ENCODE data around the gene SHE.
"Not testable (repeated sequence)": the region's sequence is repeated elsewhere in the genome, so short reads cannot be mapped to it uniquely, and the experiment has no call there.

The SHE gene

GRCh38 chr1:154512760-154513159 lies 10.5 kb upstream of the SHE start:
- DNase-seq: no peak

- no peak for DNase-seq
Measured at GRCh38 chr1:154503898-154504297, 1.7 kb upstream of the SHE start.

- no peak for DNase-seq
Measured at GRCh38 chr1:154502744-154503115, 518 bp upstream of the SHE start.

- no peak for DNase-seq
Measured at GRCh38 chr1:154501423-154502065, 668 bp downstream of the SHE start.

DNA sequence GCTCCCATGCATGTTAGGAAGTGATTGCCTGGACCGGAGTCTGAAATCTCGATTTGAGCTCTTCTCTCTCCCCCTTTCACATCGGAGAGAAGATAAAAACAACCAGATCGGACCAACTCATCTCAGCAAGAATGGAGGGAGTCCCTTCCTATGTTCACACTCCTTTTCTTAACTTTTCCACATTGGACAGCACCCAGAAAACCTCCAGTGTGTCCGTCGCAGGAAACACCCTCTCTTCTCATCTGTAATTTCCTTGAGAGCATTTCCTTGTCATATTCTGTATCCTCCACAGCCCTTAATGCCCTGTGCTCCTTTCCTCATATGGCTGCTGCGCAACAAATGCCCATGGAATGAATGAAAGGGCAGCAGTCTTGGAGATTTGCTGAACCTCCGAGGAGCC lies 1.7 kb downstream of the SHE start:
- DNase-seq: no peak

GRCh38 chr1:154499446-154499845 lies 2.8 kb downstream of the SHE start:
- no peak for DNase-seq

GRCh38 chr1:154497026-154497806 lies 5.0 kb downstream of the SHE start:
- DNase-seq: peak in 1 of 2 donors; percentile 49

GRCh38 chr1:154496383-154496782 lies 5.8 kb downstream of the SHE start:
- DNase-seq: no peak

DNA sequence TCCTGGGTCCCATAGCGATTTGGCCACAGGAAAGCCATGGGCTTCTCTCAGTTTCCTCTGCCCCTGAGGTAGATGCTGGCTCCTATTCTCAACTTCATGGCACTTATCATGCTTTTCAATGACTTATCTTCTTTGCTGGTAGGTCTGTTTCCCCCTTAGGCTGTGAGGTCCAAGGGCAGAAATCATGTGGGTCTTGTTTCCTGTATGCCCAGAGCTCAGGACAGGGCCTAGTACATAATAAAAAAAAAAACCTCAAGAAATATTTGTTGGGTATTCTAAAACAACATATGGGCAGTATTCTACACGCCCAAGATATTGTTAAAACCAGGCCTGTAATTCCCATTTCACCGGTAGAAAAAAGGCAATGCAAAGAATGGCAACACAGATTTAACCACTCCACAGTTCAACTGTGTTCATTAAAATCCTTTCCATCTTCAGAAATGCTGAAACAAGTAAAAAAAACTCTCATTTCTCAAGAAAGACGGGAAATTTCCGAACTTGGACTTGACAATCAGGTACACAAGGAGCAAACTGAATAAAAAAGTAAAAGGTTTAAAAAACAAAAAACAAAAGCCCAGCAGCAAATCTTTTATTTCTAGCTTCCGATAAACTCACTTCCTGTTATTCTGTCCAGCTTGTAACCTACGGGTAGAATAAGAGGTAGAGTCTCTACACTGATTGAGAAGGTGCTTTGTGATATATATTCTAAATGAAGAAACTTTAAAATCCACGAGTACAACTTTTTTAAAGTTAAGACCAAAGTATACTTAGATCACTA lies 6.5 kb downstream of the SHE start:
- no peak for DNase-seq

DNA sequence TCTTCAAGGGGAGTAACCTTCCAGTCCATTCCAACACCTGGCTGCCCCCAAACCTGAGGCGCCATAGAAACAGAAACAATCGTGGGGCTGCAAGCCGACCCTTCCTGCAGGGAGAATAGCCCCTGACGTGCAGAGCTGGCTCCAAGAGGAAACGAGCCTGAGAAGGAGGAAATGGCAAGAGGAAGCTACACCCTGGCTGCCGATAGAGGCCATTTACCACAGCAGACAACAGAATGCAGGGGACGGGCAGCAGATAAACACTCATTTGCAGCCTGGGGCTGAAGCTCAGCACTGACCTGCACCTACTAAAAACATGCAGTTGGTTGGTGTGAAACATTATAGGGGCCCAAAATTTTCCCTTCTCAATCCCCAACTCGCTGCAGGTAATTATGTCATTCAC lies 8.9 kb downstream of the SHE start:
- peak in 1 of 2 donors; percentile 28 for DNase-seq

GRCh38 chr1:154492115-154492514 lies 10.1 kb downstream of the SHE start:
- DNase-seq: no peak

DNA sequence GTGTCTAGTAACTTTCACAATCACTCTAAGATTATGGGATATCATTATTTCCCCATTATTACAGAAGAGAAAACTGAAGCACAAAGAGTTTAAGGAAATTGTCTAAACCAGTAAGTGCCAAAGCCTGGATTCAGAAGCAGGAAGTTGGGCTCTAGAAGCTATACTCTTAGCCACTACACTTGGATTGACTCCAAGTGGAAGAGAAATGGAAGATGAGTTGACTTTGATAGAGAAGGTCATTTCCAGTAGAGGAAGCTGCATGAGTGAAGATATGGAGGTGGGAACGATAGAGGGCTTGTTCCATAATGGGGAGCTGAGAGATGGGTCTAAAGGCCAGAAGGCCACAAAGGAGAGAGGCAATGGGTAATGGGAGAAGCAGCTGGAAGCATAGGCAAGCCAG lies 11.9 kb downstream of the SHE start:
- DNase-seq: peak in 1 of 2 donors; percentile 8

DNA sequence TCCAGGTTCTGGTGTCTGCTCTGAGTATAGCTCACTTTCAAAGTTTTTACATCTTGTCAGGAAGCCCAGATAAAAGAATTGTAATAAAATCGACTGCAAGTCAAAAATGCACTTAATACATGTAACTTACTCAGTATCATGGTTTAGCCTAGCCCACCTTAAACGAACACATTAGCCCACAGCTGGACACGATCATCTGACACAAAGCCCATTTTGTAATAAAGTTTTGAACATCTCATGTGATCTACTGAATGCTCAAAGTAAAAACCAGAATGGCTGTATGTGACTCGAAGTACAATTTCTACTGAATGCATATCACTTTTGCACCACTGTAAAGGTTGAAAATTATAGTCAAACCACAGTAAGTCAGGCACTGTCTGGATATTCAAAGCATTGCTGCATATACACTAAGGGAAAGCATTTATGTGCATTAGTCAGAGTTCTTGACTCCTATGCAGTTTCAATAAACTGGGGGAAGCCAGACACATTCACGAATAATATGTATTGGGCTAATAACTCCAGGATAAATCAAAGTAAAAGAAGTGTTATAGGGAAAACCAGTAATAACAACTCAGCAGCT lies 12.4 kb downstream of the SHE start:
- no peak for DNase-seq

DNA sequence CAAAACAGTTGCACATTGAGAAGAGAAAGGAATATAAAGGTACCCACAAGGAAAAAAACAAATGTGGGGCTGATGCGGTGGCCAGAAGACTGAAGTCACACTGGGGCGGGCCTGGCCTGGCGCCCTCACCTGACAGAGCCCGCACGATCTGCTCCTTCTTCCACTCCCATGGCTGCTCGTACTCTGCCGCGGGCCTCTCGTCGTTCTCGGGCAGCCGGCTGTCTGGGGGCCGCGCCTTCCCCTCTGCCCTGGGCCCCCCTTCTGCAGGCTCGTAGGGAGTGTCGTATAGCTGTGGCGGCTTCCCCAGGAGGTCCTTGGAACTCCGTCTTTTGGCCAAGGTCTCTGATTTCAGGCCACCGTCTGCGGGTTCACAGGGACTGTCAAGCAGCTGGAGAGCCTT lies 13.3 kb downstream of the SHE start:
- no peak for DNase-seq

DNA sequence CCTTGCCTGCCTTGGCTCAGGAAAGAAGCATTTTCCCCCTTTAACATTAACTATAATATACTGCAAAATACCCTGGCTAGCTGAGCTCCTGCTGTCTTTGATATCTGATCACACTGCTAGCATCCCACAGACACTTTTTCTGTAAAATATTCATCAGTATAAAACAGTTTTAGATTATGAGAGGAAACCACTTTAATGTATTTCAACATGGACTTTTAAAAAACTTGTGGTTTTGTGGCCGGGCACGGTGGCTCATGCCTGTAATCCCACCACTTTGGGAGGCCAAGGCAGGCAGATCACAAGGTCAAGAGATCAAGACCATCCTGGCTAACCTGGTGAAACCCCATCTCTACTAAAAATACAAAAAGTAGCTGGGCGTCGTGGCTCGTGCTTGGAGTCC lies 15.5 kb downstream of the SHE start:
- not testable (repeated sequence) for DNase-seq

DNA sequence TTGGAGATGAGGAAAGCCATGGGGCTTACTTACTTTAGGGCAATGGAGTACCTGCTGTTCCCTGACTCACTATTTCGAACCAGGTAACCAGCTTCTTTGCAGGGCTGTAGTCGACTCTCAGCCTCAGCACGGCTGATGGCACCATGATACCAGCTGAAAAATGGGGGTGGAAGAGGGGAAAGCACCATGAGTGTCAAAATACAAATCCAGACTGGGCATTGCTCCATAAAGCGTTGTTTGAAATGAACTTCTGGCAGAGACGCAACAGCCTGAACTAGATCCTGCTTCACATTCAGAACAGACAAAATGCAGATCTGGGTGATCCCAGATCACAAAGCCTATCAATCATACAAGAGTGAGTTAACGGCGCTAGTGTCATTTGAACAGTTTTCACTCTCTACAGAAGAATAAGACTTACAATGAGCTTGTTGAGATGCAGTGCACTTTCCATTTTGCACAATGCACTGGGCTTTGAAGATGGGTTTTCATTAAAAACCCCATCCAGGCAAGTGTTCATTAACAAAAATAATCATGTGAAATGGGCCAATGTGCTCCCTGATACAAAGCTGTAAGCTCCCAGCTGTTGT lies 16.2 kb downstream of the SHE start:
- no peak for DNase-seq

DNA sequence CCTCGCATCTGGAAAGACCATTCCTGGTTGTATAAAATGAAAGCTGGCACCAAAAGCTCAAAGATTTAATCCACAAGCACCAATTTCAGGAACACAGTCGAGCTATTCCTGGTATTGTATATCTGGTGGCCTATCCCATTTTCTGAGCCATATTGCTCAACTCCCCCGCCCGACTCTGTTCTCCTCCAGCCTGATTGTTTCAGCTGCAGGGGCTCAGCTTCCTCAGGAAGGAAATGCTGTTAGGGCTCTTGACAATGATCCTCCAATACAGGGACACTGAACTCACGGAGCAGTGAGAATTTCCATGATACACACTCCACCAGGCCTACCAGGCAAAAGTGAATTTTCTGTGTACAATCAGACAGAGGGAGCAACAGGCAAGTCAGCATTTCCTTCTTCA lies 17.1 kb downstream of the SHE start:
- peak in 1 of 2 donors; percentile 74 for DNase-seq

GRCh38 chr1:154483941-154484803 lies 18.0 kb downstream of the SHE start:
- DNase-seq: no peak

DNA sequence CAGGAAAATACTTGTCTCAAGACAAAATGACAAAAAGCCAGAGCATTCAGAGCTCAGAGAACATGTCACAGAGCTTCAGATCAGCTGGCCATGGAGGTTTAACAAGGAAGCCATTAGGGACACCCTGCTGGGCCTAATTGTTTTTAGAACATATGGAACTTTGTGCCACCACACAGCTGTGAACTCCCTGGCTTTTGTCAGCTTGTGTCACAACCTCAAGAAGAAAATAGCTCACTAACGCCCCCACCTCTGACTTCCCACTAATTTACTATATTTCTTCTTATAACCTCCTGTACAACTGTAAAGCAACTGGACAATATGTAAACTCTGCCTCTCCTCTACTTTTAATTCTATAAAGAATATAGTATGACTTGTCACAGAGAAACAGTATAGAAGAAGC lies 21.2 kb downstream of the SHE start:
- peak in 1 of 2 donors; percentile 19 for DNase-seq

GRCh38 chr1:154479764-154480421 lies 22.3 kb downstream of the SHE start:
- peak in 1 of 2 donors; percentile 67 for DNase-seq

GRCh38 chr1:154478639-154479038 lies 23.6 kb downstream of the SHE start:
- peak in 1 of 2 donors; percentile 40 for DNase-seq

DNA sequence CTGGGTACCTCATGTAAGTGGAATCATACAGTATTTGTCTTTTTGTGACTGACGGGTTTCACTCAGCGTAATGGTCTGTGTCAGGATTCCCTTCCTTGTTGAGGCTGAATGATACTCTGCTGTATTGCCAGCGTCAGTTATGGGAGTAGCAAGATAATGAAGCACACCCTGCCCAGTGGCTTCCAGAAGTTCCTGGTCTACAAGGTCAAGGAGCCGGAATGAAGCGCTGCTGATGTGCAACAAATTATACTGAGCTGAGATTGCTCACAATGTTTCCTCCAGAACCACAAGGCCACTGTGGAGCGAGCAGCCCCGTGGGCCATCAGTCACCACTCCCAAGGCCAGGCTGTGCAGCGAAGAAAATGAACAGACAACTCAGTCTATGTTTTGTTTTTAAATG lies 24.2 kb downstream of the SHE start:
- DNase-seq: no peak
